Tibial nerve (tissue), 3 donors: ENCODE data around the gene TMC6.

Experiments used
- CTCF ChIP-seq, 5 experiments: fragments of 200-600 bp in 3 of 5; fragments of 450-650 bp in 2 of 5; sonication (generic) in 3 of 5; IDR thresholded peaks; one replicate each; pipeline ENCODE4 v1.5.1; 2016 to 2019; ENCODE audit warnings: antibody characterized with exemption in 5 of 5, mild to moderate bottlenecking in 3 of 5, moderate library complexity in 2 of 5
- POLR2A ChIP-seq, 2 donors: fragments of 450-650 bp; IDR thresholded peaks; one replicate each; pipeline ENCODE4 v1.6.1; 2017; ENCODE audit warnings: antibody characterized with exemption in 2 of 2, mild to moderate bottlenecking in 2 of 2, moderate library complexity in 2 of 2

- TF ChIP-seq CTCF (IDR thresholded peaks at IDR 0.05) (no peak), POLR2A (IDR thresholded peaks at IDR 0.05) (no peak)
Measured at GRCh38 chr17:78111016-78111726, 17.4 kb downstream of the TMC6 start.
